Measurements from ENCODE around the gene KNTC1. TPM values are rescaled to one million over a fixed set of nuclear protein-coding genes. Genes with fewer than 3 reads are reported as not detected.

The KNTC1 gene
- total RNA-seq, 1 experiment from 2014 or later = 55.8 TPM

DNA sequence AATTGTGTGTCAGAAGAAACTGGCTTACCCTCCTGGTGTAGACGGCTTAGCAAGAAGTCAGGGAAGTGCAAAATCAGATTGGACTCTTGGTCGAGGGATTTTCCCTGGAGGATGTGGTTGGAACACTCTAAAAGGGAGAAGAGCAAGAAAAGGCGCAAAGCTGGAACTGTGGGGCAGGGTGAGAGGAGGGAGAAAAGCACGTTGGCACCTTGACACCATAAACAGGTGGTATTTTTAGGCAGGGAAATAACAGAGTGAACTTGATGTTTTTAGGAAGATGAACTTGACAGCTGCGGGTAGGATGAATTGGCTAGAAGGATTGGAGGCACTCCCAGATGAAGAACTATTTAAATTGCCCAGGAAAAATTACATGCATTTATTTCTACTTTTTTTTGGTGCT lies 108.4 kb downstream of the KNTC1 start:
- CTCF ChIA-PET = no interaction called here
- no peak overlapping the region for H3K4me3 ChIP-seq (ENCODE audit: low read depth, low read length)
- no TSS peak for BruUV-seq (replicated peaks)

DNA sequence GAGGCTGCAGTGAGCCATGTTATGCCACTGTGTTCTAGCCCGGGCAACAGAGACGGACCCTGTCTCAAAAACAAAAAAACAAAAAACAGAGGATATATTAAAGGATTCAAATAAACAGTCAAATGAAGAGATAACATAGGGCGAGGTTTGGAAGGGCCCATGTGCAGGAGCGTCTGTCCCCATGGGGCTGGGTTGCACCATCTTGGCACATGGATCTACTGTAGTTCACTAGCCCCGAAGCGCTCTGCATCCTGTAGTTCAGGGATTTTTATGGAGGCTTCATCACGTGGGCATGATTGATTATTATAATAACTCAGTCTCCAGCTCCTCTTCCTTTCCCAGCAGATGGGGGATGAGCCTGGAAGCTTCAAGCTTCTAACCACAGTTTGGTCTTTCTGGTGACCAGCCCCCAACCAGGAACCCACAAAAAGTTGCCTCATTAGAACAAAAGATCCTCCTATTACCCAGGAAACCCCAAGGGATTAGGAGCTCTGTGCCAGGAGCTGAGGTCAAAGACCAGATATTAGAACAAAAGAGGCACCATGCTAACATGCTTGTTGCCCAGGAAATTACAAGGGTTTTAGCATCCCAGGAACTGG lies 116.3 kb downstream of the KNTC1 start:
- POLR2A ChIA-PET = no interaction called here
- Histone ChIP-seq H3K4me3 (ENCODE audit: low read depth, low read length) (no peak overlapping the region), H3K36me3 (ENCODE audit: control insufficient read depth, insufficient read depth, low read length) (no peaks in the 10 kb centered on the region), H3K4me1 (no peaks in the 10 kb centered on the region), H3K9me3 (no peaks in the 10 kb centered on the region), H3K27me3 (replicated peaks; ENCODE audit: control insufficient read depth, insufficient read depth, low read length) (no peaks in the 10 kb centered on the region)
- no TSS peak for BruUV-seq (replicated peaks)
- H3K27me3 Mint-ChIP-seq (ENCODE audit: insufficient read depth, unreplicated experiment) = no peaks in the 10 kb centered on the region
- intact Hi-C loops (cut with micrococcal nuclease; ENCODE audit: unreplicated experiment) = no loop called here
- H3K4me1 Mint-ChIP-seq (ENCODE audit: low read depth, unreplicated experiment) = no peaks in the 10 kb centered on the region
- TF ChIP-seq, protein P1, sequence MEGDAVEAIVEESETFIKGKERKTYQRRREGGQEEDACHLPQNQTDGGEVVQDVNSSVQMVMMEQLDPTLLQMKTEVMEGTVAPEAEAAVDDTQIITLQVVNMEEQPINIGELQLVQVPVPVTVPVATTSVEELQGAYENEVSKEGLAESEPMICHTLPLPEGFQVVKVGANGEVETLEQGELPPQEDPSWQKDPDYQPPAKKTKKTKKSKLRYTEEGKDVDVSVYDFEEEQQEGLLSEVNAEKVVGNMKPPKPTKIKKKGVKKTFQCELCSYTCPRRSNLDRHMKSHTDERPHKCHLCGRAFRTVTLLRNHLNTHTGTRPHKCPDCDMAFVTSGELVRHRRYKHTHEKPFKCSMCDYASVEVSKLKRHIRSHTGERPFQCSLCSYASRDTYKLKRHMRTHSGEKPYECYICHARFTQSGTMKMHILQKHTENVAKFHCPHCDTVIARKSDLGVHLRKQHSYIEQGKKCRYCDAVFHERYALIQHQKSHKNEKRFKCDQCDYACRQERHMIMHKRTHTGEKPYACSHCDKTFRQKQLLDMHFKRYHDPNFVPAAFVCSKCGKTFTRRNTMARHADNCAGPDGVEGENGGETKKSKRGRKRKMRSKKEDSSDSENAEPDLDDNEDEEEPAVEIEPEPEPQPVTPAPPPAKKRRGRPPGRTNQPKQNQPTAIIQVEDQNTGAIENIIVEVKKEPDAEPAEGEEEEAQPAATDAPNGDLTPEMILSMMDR (IDR thresholded peaks at IDR 0.05; ENCODE audit: insufficient read depth in 1 of 2, low read depth in 1 of 2, low read length in 1 of 2, severe bottlenecking in 1 of 2, unreplicated experiment in 1 of 2) = no peak
- no peak overlapping the region for H3K4me3 Mint-ChIP-seq (ENCODE audit: unreplicated experiment)
- DNase-seq = no peak
- no peak overlapping the region for H3K27ac Mint-ChIP-seq (ENCODE audit: unreplicated experiment)
- CTCF ChIA-PET = no interaction called here
- no peaks in the 10 kb centered on the region for H3K9me3 Mint-ChIP-seq (ENCODE audit: unreplicated experiment)
- no peaks in the 10 kb centered on the region for H3K36me3 Mint-ChIP-seq (ENCODE audit: insufficient read depth, unreplicated experiment)

More for the DNA sequence above, 108.4 kb downstream of the KNTC1 start:
- Mint-ChIP-seq H3K27ac (ENCODE audit: unreplicated experiment) (no peak overlapping the region), H3K4me3 (ENCODE audit: unreplicated experiment) (no peak overlapping the region), H3K4me1 (ENCODE audit: low read depth, unreplicated experiment) (no peaks in the 10 kb centered on the region), H3K36me3 (ENCODE audit: insufficient read depth, unreplicated experiment) (no peaks in the 10 kb centered on the region), H3K27me3 (ENCODE audit: insufficient read depth, unreplicated experiment) (no peaks in the 10 kb centered on the region), H3K9me3 (ENCODE audit: unreplicated experiment) (no peaks in the 10 kb centered on the region)
- H3K36me3 ChIP-seq (ENCODE audit: control insufficient read depth, insufficient read depth, low read length) = no peaks in the 10 kb centered on the region
- no peaks in the 10 kb centered on the region for H3K27me3 ChIP-seq (replicated peaks; ENCODE audit: control insufficient read depth, insufficient read depth, low read length)
- POLR2A ChIA-PET = no interaction called here
- intact Hi-C loops (cut with micrococcal nuclease; ENCODE audit: unreplicated experiment) = loop anchor here (10.0 kb wide), 1 partner anchor 229 kb away; no protein-coding TSS in a partner anchor
- no peaks in the 10 kb centered on the region for H3K4me1 ChIP-seq
- H3K9me3 ChIP-seq = no peaks in the 10 kb centered on the region
- DNase-seq = no peak
- TF ChIP-seq, protein P1 (IDR thresholded peaks at IDR 0.05; ENCODE audit: insufficient read depth in 1 of 2, low read depth in 1 of 2, low read length in 1 of 2, severe bottlenecking in 1 of 2, unreplicated experiment in 1 of 2) = no peak

DNA sequence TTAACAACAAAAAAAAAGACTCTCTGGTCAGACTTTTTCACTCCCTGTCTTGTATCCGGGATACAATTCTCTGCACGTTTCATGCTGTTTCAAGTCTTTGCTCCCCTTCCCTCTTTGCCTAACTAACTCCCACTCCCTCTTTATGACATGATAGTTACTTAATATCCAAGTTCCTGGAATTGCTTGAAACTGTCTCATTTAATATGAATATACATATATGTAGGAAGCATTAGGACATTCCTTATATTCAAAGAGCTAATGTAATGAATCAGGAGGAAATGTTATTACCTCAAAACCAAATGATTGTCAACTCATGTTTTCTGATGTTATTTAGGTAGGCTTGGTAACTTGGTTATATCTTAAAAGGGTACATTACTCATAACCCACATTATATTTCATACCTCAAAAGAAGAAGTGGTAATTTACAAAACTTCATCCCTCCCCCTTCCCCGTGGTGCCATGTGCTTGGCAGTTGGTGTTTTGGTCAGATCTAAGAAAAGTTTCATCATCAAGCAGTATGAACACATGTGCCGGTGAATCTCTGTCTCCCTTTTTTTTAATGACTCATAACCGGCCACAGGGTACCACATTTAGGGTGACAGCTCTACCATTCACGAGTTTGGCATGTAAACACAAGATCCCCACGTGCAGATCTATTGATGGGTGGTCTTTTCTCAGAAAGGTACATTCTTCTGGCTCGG lies 119.6 kb downstream of the KNTC1 start:
- Histone ChIP-seq H3K36me3 (ENCODE audit: control insufficient read depth, insufficient read depth, low read length) (no peaks in the 10 kb centered on the region), H3K9me3 (no peaks in the 10 kb centered on the region), H3K27me3 (replicated peaks; ENCODE audit: control insufficient read depth, insufficient read depth, low read length) (no peaks in the 10 kb centered on the region), H3K4me3 (ENCODE audit: low read depth, low read length) (no peak overlapping the region), H3K4me1 (no peaks in the 10 kb centered on the region)
- H3K27me3 Mint-ChIP-seq (ENCODE audit: insufficient read depth, unreplicated experiment) = no peaks in the 10 kb centered on the region
- H3K4me3 Mint-ChIP-seq (ENCODE audit: unreplicated experiment) = no peak overlapping the region
- peaks cover 5% of the 10 kb centered on the region for H3K36me3 Mint-ChIP-seq (ENCODE audit: insufficient read depth, unreplicated experiment)
- CTCF ChIA-PET = no interaction called here
- no TSS peak for BruUV-seq (replicated peaks)
- H3K27ac Mint-ChIP-seq (ENCODE audit: unreplicated experiment) = no peak overlapping the region
- no peak for DNase-seq
- POLR2A ChIA-PET = no interaction called here
- intact Hi-C loops (cut with micrococcal nuclease; ENCODE audit: unreplicated experiment) = no loop called here
- no peaks in the 10 kb centered on the region for H3K4me1 Mint-ChIP-seq (ENCODE audit: low read depth, unreplicated experiment)
- TF ChIP-seq, protein P1 (IDR thresholded peaks at IDR 0.05; ENCODE audit: insufficient read depth in 1 of 2, low read depth in 1 of 2, low read length in 1 of 2, severe bottlenecking in 1 of 2, unreplicated experiment in 1 of 2) = no peak
- no peaks in the 10 kb centered on the region for H3K9me3 Mint-ChIP-seq (ENCODE audit: unreplicated experiment)

All from Caco-2 (cell line).